Measurements from ENCODE around the gene PASK.

PASK gene

DNA sequence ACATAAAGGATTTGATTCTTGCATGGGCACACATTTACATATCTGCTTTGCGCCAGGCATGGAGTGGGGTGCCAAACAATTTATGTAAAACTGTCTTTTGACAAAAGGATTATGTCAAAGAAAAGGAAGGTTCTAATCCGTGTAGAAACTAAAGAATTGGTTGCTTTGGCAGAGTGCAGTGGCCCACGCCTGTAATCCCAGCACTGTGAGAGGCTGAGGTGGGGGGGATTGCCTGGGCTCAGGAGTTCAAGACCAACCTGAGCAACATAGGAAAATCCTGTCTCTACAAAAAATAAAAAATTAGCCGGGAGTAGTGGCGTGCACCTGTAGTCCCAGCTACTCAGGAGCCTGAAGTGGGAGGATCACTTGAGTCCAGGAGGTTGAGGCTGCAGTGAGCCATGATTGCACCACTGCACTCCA lies 46.1 kb downstream of the PASK start:
- Histone ChIP-seq H2BK5ac (ENCODE audit: low read length) (no peak overlapping the region), H2AFZ (ENCODE audit: low read length) (peak overlapping the region; percentile 96), H3K27me3 (ENCODE audit: control insufficient read depth in 3 of 3, insufficient read depth in 3 of 3, low read depth in 1 of 3, low read length in 3 of 3) (no peaks in the 10 kb centered on the region), H3K18ac (ENCODE audit: low read length) (no peak overlapping the region), H3K14ac (ENCODE audit: low read length) (no peak overlapping the region), H3K4me1 (ENCODE audit: control insufficient read depth in 2 of 2, insufficient read depth in 1 of 2, low read depth in 1 of 2, low read length in 2 of 2) (peaks cover 4 to 10% of the 10 kb centered on the region in 2 donors), H3K27ac (replicated peaks; ENCODE audit: low read length) (no peak overlapping the region), H2BK12ac (ENCODE audit: low read length) (no peak overlapping the region), H4K91ac (ENCODE audit: low read depth, low read length, poor library complexity) (no peak overlapping the region), H3K4me3 (ENCODE audit: low read length in 2 of 2) (peak overlapping the region in 1 of 2 donors; percentile 81), H3K23ac (ENCODE audit: low read depth, low read length, poor library complexity) (no peak overlapping the region), H3K4me2 (ENCODE audit: insufficient read depth, low read length, poor library complexity, severe bottlenecking) (peak overlapping the region; percentile 52), H2AK5ac (ENCODE audit: low read depth, low read length) (no peak overlapping the region), H3K9ac (ENCODE audit: low read depth, low read length, poor library complexity) (no peak overlapping the region), H2BK120ac (ENCODE audit: low read depth, low read length) (no peak overlapping the region), H3K9me3 (replicated peaks in 1 of 2; ENCODE audit: control insufficient read depth in 2 of 2, insufficient read depth in 1 of 2, low read depth in 1 of 2, low read length in 2 of 2) (no peaks in the 10 kb centered on the region), H4K8ac (ENCODE audit: low read depth, low read length) (no peak overlapping the region), H2BK15ac (ENCODE audit: low read length) (no peak overlapping the region), H3K36me3 (replicated peaks in 1 of 2; ENCODE audit: control insufficient read depth in 2 of 2, insufficient read depth in 2 of 2, low read length in 2 of 2) (peaks cover 6 to 57% of the 10 kb centered on the region in 2 donors), H3K4ac (ENCODE audit: low read length) (no peak overlapping the region), H3K79me1 (ENCODE audit: low read depth, low read length) (peaks cover 9% of the 10 kb centered on the region)
- DNase-seq (ENCODE audit: low spot score): no peak
- no CpG with 5 or more reads among the region's 5 CpGs for WGBS, 2 donors (ENCODE audit: extremely low coverage in 2 of 2, insufficient read length in 2 of 2, insufficient replicate concordance in 1 of 2)

DNA sequence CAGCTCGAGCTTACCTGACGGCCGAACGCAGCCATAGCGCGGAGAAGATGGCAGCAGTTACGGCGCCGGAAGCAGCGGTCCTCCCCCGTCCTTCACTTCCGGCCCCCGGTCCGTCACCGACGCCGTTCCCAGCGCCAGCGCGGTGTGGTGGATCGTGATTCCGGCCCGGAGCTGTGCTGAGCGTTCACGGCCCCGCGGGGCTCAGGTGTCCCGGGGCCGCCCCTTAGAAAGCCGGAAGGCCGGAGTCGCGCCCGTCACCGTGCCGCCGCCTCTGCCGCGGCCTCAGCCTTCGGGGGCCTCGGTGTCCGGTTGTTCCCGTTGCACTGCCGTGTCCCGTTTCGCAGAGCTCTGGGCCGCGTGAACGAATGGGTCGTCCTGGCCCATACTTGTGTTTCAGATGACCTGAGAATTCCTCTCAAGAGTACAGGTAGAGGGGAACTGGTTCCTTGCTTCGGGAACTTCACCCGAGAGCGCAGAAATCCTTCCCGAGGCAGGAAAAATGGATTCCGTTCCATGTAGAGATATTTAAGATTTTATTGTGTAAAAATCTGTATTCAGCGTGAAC lies 47.0 kb downstream of the PASK start, which contains the start of gene MTERF4:
Gene MTERF4, minus strand, starts transcription at position 49 of the 565 bp plus-strand sequence. Its CDS starts 14 bp downstream, at position 35.
- Histone ChIP-seq H2BK5ac (ENCODE audit: low read length) (peak within 1 kb of the TSS; percentile 31), H3K4ac (ENCODE audit: low read length) (no peak within 1 kb of the TSS), H3K27me3 (ENCODE audit: control insufficient read depth in 3 of 3, insufficient read depth in 3 of 3, low read depth in 1 of 3, low read length in 3 of 3) (no peaks in the 10 kb centered on the region)

DNA sequence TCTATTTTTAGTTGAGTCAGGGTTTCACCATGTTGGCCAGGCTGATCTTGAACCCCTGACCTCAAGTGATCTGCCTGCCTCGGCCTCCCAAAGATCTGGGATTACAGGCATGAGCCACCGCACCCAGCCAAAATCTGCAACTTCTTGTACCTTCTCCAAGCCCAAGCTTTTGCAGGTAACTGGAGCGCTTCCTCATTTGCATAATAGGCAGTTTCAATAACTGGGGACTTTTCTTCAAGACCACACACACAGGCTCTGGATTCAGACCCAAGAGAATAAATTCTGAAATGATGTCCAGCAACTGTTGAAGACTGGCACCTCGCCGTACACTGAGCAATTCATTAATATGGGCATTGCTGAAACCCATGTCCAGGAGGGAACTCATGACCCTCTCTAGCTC lies 50.0 kb downstream of the PASK start:
- Histone ChIP-seq H3K23ac (ENCODE audit: low read depth, low read length, poor library complexity) (no peak overlapping the region), H2BK12ac (ENCODE audit: low read length) (no peak overlapping the region), H3K27ac (replicated peaks; ENCODE audit: low read length) (no peak overlapping the region), H4K8ac (ENCODE audit: low read depth, low read length) (no peak overlapping the region), H3K18ac (ENCODE audit: low read length) (no peak overlapping the region), H2BK15ac (ENCODE audit: low read length) (no peak overlapping the region), H3K9ac (ENCODE audit: low read depth, low read length, poor library complexity) (no peak overlapping the region), H3K27me3 (ENCODE audit: control insufficient read depth in 3 of 3, insufficient read depth in 3 of 3, low read depth in 1 of 3, low read length in 3 of 3) (no peaks in the 10 kb centered on the region), H3K36me3 (replicated peaks in 1 of 2; ENCODE audit: control insufficient read depth in 2 of 2, insufficient read depth in 2 of 2, low read length in 2 of 2) (peaks cover 19 to 72% of the 10 kb centered on the region in 2 donors), H3K79me1 (ENCODE audit: low read depth, low read length) (peaks cover 9% of the 10 kb centered on the region), H2BK5ac (ENCODE audit: low read length) (no peak overlapping the region), H2BK120ac (ENCODE audit: low read depth, low read length) (no peak overlapping the region), H4K91ac (ENCODE audit: low read depth, low read length, poor library complexity) (no peak overlapping the region), H3K9me3 (replicated peaks in 1 of 2; ENCODE audit: control insufficient read depth in 2 of 2, insufficient read depth in 1 of 2, low read depth in 1 of 2, low read length in 2 of 2) (no peaks in the 10 kb centered on the region), H2AK5ac (ENCODE audit: low read depth, low read length) (no peak overlapping the region), H3K4ac (ENCODE audit: low read length) (no peak overlapping the region), H3K4me3 (ENCODE audit: low read length in 2 of 2) (no peak overlapping the region), H2AFZ (ENCODE audit: low read length) (no peak overlapping the region), H3K14ac (ENCODE audit: low read length) (no peak overlapping the region), H3K4me2 (ENCODE audit: insufficient read depth, low read length, poor library complexity, severe bottlenecking) (no peak overlapping the region), H3K4me1 (ENCODE audit: control insufficient read depth in 2 of 2, insufficient read depth in 1 of 2, low read depth in 1 of 2, low read length in 2 of 2) (peaks cover 8 to 10% of the 10 kb centered on the region in 2 donors)
- WGBS, 2 donors (ENCODE audit: extremely low coverage in 2 of 2, insufficient read length in 2 of 2, insufficient replicate concordance in 1 of 2): no CpG with 5 or more reads among the region's 5 CpGs
- no peak for DNase-seq (ENCODE audit: low spot score)

More for the DNA sequence above, 47.0 kb downstream of the PASK start, which contains the start of gene MTERF4:
- peak within 1 kb of the TSS; percentile 95 for H3K18ac ChIP-seq (ENCODE audit: low read length)
- no peaks in the 10 kb centered on the region for H3K9me3 ChIP-seq (replicated peaks in 1 of 2; ENCODE audit: control insufficient read depth in 2 of 2, insufficient read depth in 1 of 2, low read depth in 1 of 2, low read length in 2 of 2)
- H4K8ac ChIP-seq (ENCODE audit: low read depth, low read length): no peak within 1 kb of the TSS
- H2AK5ac ChIP-seq (ENCODE audit: low read depth, low read length): peak within 1 kb of the TSS; percentile 6
- no peak within 1 kb of the TSS for H3K14ac ChIP-seq (ENCODE audit: low read length)
- H2BK120ac ChIP-seq (ENCODE audit: low read depth, low read length): no peak within 1 kb of the TSS
- H3K9ac ChIP-seq (ENCODE audit: low read depth, low read length, poor library complexity): peak within 1 kb of the TSS; percentile 98
- peak within 1 kb of the TSS; percentile 81 for H3K4me2 ChIP-seq (ENCODE audit: insufficient read depth, low read length, poor library complexity, severe bottlenecking)
- H3K4me3 ChIP-seq (ENCODE audit: low read length in 2 of 2): peak within 1 kb of the TSS; percentile 81 to 98
- peak within 1 kb of the TSS; percentile 96 for H2AFZ ChIP-seq (ENCODE audit: low read length)
- WGBS, 2 donors (ENCODE audit: extremely low coverage in 2 of 2, insufficient read length in 2 of 2, insufficient replicate concordance in 1 of 2): no CpG with 5 or more reads among the region's 56 CpGs
- peaks cover 7 to 57% of the 10 kb centered on the region in 2 donors for H3K36me3 ChIP-seq (replicated peaks in 1 of 2; ENCODE audit: control insufficient read depth in 2 of 2, insufficient read depth in 2 of 2, low read length in 2 of 2)
- peak within 1 kb of the TSS; percentile 96 for H3K23ac ChIP-seq (ENCODE audit: low read depth, low read length, poor library complexity)
- peaks cover 9% of the 10 kb centered on the region for H3K79me1 ChIP-seq (ENCODE audit: low read depth, low read length)
- no peak within 1 kb of the TSS for H2BK12ac ChIP-seq (ENCODE audit: low read length)
- no peak within 1 kb of the TSS for H4K91ac ChIP-seq (ENCODE audit: low read depth, low read length, poor library complexity)
- H2BK15ac ChIP-seq (ENCODE audit: low read length): no peak within 1 kb of the TSS
- H3K4me1 ChIP-seq (ENCODE audit: control insufficient read depth in 2 of 2, insufficient read depth in 1 of 2, low read depth in 1 of 2, low read length in 2 of 2): peaks cover 4 to 10% of the 10 kb centered on the region in 2 donors
- H3K27ac ChIP-seq (replicated peaks; ENCODE audit: low read length): peak within 1 kb of the TSS; percentile 44
- DNase-seq (ENCODE audit: low spot score): peak; percentile 83

DNA sequence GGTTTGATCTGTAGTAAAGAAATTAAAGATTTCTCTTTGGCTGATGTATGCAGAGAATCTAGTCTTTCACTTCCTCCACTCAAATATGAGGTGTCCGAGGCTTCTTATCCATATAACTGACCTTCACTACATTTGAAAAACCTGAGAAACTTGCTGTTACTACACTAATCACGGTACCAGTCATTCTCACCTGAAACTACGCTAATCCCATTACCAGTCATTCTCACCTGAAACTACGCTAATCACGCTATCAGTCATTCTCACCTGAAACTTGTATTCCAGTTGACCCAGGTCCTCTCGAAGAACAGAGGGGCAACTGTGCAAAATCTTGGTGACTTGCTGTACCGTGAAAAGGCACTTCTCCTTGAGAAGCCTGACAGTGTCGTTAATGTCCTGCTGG lies 52.3 kb downstream of the PASK start:
- H2AFZ ChIP-seq (ENCODE audit: low read length): no peak overlapping the region
- H3K23ac ChIP-seq (ENCODE audit: low read depth, low read length, poor library complexity): no peak overlapping the region
- peaks cover 31 to 95% of the 10 kb centered on the region in 2 donors for H3K36me3 ChIP-seq (replicated peaks in 1 of 2; ENCODE audit: control insufficient read depth in 2 of 2, insufficient read depth in 2 of 2, low read length in 2 of 2)
- H3K9me3 ChIP-seq (replicated peaks in 1 of 2; ENCODE audit: control insufficient read depth in 2 of 2, insufficient read depth in 1 of 2, low read depth in 1 of 2, low read length in 2 of 2): no peaks in the 10 kb centered on the region
- H3K4me1 ChIP-seq (ENCODE audit: control insufficient read depth in 2 of 2, insufficient read depth in 1 of 2, low read depth in 1 of 2, low read length in 2 of 2): peaks cover 6 to 10% of the 10 kb centered on the region in 2 donors
- H4K91ac ChIP-seq (ENCODE audit: low read depth, low read length, poor library complexity): no peak overlapping the region
- no peak overlapping the region for H3K4ac ChIP-seq (ENCODE audit: low read length)
- H2BK12ac ChIP-seq (ENCODE audit: low read length): no peak overlapping the region
- no peak overlapping the region for H2BK120ac ChIP-seq (ENCODE audit: low read depth, low read length)
- H2AK5ac ChIP-seq (ENCODE audit: low read depth, low read length): no peak overlapping the region
- H2BK15ac ChIP-seq (ENCODE audit: low read length): no peak overlapping the region
- H3K18ac ChIP-seq (ENCODE audit: low read length): no peak overlapping the region
- H3K4me2 ChIP-seq (ENCODE audit: insufficient read depth, low read length, poor library complexity, severe bottlenecking): no peak overlapping the region
- H3K14ac ChIP-seq (ENCODE audit: low read length): no peak overlapping the region
- H4K8ac ChIP-seq (ENCODE audit: low read depth, low read length): no peak overlapping the region
- H3K4me3 ChIP-seq (ENCODE audit: low read length in 2 of 2): no peak overlapping the region
- no CpG with 5 or more reads among the region's 8 CpGs for WGBS, 2 donors (ENCODE audit: extremely low coverage in 2 of 2, insufficient read length in 2 of 2, insufficient replicate concordance in 1 of 2)
- H3K9ac ChIP-seq (ENCODE audit: low read depth, low read length, poor library complexity): no peak overlapping the region
- H3K79me1 ChIP-seq (ENCODE audit: low read depth, low read length): peaks cover 7% of the 10 kb centered on the region
- no peak overlapping the region for H3K27ac ChIP-seq (replicated peaks; ENCODE audit: low read length)
- H3K27me3 ChIP-seq (ENCODE audit: control insufficient read depth in 3 of 3, insufficient read depth in 3 of 3, low read depth in 1 of 3, low read length in 3 of 3): no peaks in the 10 kb centered on the region
- no peak for DNase-seq (ENCODE audit: low spot score)
- no peak overlapping the region for H2BK5ac ChIP-seq (ENCODE audit: low read length)
